Gastroesophageal sphincter (tissue), 4 donors: ENCODE results near the gene TTC21A. TPM values are rescaled to one million over a fixed set of nuclear protein-coding genes. Genes with fewer than 3 reads are reported as not detected.
"Not testable (repeated sequence)": the region's sequence is repeated elsewhere in the genome, so short reads cannot be mapped to it uniquely, and the experiment has no call there.

Experiments used
- ATAC-seq: fragments of 150-250 bp; one replicate; pipeline ENCODE4 v1.9.1; 2016; ENCODE audit warnings: mild to moderate bottlenecking, moderate library complexity
- H3K27ac ChIP-seq, 4 donors: fragments of 200-600 bp; sonication (generic) in 3 of 4; 1 replicate in 3 of 4; 2 replicates in 1 of 4; pipeline ENCODE4 v1.5.1; 2016 to 2019
- H3K27me3 ChIP-seq: fragments of 200-600 bp; sonication (generic); one replicate; pipeline ENCODE4 v1.5.1; 2019
- H3K36me3 ChIP-seq, 2 donors: fragments of 200-600 bp; sonication (generic); one replicate each; pipeline ENCODE4 v1.5.1; 2019; ENCODE audit warnings: control low read depth in 1 of 2
- H3K4me1 ChIP-seq, 3 donors: fragments of 200-600 bp; sonication (generic); 1 replicate in 2 of 3; 2 replicates in 1 of 3; pipeline ENCODE4 v1.5.1; 2016 to 2019; ENCODE audit warnings: control low read depth in 2 of 3
- H3K4me3 ChIP-seq, 2 donors: fragments of 200-600 bp; sonication (generic); one replicate each; pipeline ENCODE4 v1.5.1; 2019; ENCODE audit warnings: mild to moderate bottlenecking in 1 of 2, moderate library complexity in 1 of 2
- H3K9me3 ChIP-seq, 3 donors: fragments of 200-600 bp; sonication (generic); one replicate each; pipeline ENCODE4 v1.5.1; 2017 to 2019; ENCODE audit warnings: control low read depth in 2 of 3
- CTCF ChIP-seq, 4 experiments: fragments of 200-600 bp in 2 of 4; fragments of 450-650 bp in 2 of 4; sonication (generic) in 1 of 4; IDR thresholded peaks; one replicate each; pipeline ENCODE4 v1.5.1; 2017 to 2019; ENCODE audit warnings: antibody characterized with exemption in 4 of 4, mild to moderate bottlenecking in 2 of 4, moderate library complexity in 2 of 4
- EP300 ChIP-seq: sonication (generic); formaldehyde crosslinking; IDR thresholded peaks from one replicate; pipeline ENCODE4 v1.6.1; 2017; ENCODE audit warnings: antibody characterized with exemption, mild to moderate bottlenecking
- POLR2A ChIP-seq, 2 donors: fragments of 450-650 bp; IDR thresholded peaks; one replicate each; pipeline ENCODE4 v1.6.1; 2017; ENCODE audit warnings: antibody characterized with exemption in 2 of 2, mild to moderate bottlenecking in 2 of 2, moderate library complexity in 1 of 2
- POLR2AphosphoS5 ChIP-seq: sonication (generic); formaldehyde crosslinking; IDR thresholded peaks from one replicate; pipeline ENCODE4 v1.6.1; 2017; ENCODE audit warnings: antibody characterized with exemption
- WGBS, 2 donors: methylation state at CpG; one replicate each; pipeline ENCODE4 v1.1.5; 2018; ENCODE audit warnings: low coverage in 1 of 2; 5-methylcytosine and 5-hydroxymethylcytosine counted together
- total RNA-seq, 4 donors: library from RNA; depleted of rRNA; stranded (reverse); fragments of >200 nt; gene quantifications; one replicate each; pipeline ENCODE4 v1.1.0, GENCODE V29; 2016

TTC21A gene
- total RNA-seq = 1 to 10 TPM in 3 of 4 donors, under 1 TPM in 1; 0.54 to 8.5 (median 5.0) TPM

- no peaks in the 10 kb centered on the region for H3K27me3 ChIP-seq
- no peaks in the 10 kb centered on the region for H3K9me3 ChIP-seq
- WGBS, 2 donors = 0 to 1% methylated on average over 19 to 28 of the region's 74 CpGs
- peak within 1 kb of the TSS; percentile 53 to 99 for H3K4me3 ChIP-seq
- H3K36me3 ChIP-seq = peaks cover 0 to 28% of the 10 kb centered on the region in 2 donors
- peak; percentile 93 for ATAC-seq
- peak within 1 kb of the TSS; percentile 82 to 99 (median 98) for H3K27ac ChIP-seq
- peak in 1 of 4 experiments; percentile 3 for TF ChIP-seq CTCF (IDR thresholded peaks at IDR 0.05)
- TF ChIP-seq EP300 = no peak
- TF ChIP-seq POLR2AphosphoS5 = peak; percentile 87
- peak; percentile 80 to 83 for TF ChIP-seq POLR2A (IDR thresholded peaks at IDR 0.05)
- H3K4me1 ChIP-seq = peaks cover 0 to 56% (median 26%) of the 10 kb centered on the region in 3 donors
These were observed at the start of gene TTC21A, which contains the start of gene GORASP1 for GRCh38 chr3:39107388-39108199. Gene TTC21A (plus strand): TSS chr3:39107680. CDS start chr3:39107838, 158 bp downstream. Gene GORASP1 (minus strand): TSS chr3:39107627. CDS start chr3:39107541, 86 bp downstream.

GRCh38 chr3:39061228-39061627 lies 46.3 kb upstream of the TTC21A start:
- H3K27ac ChIP-seq, H3K9me3 ChIP-seq, H3K27me3 ChIP-seq, H3K4me3 ChIP-seq, H3K4me1 ChIP-seq, ATAC-seq: not testable (repeated sequence)
- 75 to 80% methylated on average over 1 to 2 of the region's 2 CpGs for WGBS, 2 donors
- H3K36me3 ChIP-seq = peaks cover 0 to 24% of the 10 kb centered on the region in 2 donors

GRCh38 chr3:39062180-39062579 lies 45.3 kb upstream of the TTC21A start:
- Histone ChIP-seq H3K27me3 (no peaks in the 10 kb centered on the region), H3K9me3 (no peaks in the 10 kb centered on the region), H3K4me3 (no peak overlapping the region), H3K27ac (no peak overlapping the region), H3K36me3 (peaks cover 1 to 33% of the 10 kb centered on the region in 2 donors), H3K4me1 (peaks cover 0 to 5% (median 0%) of the 10 kb centered on the region in 3 donors)
- no peak for ATAC-seq
- 33 to 50% methylated on average over 1 of the region's 1 CpG for WGBS, 2 donors
- no peak for TF ChIP-seq POLR2AphosphoS5
- no peak for TF ChIP-seq EP300
- no peak for TF ChIP-seq POLR2A (IDR thresholded peaks at IDR 0.05)
- no peak for TF ChIP-seq CTCF (IDR thresholded peaks at IDR 0.05)

- ATAC-seq = no peak
- H3K27ac ChIP-seq = no peak overlapping the region
- WGBS, 2 donors = 84 to 94% methylated on average over 3 of the region's 3 CpGs
These were observed 44.3 kb upstream of the TTC21A start for GRCh38 chr3:39063143-39063542.

GRCh38 chr3:39064646-39065045 lies 42.8 kb upstream of the TTC21A start:
- Histone ChIP-seq H3K27me3 (no peaks in the 10 kb centered on the region), H3K9me3 (no peaks in the 10 kb centered on the region), H3K27ac (no peak overlapping the region), H3K4me3 (no peak overlapping the region), H3K4me1 (peaks cover 0 to 5% (median 0%) of the 10 kb centered on the region in 3 donors), H3K36me3 (peaks cover 5 to 58% of the 10 kb centered on the region in 2 donors)
- TF ChIP-seq POLR2A (IDR thresholded peaks at IDR 0.05) = no peak
- no peak for TF ChIP-seq POLR2AphosphoS5
- no peak for TF ChIP-seq CTCF (IDR thresholded peaks at IDR 0.05)
- no peak for TF ChIP-seq EP300
- no peak for ATAC-seq
- WGBS, 2 donors = 80 to 86% methylated on average over 1 of the region's 1 CpG

More at GRCh38 chr3:39063143-39063542, 44.3 kb upstream of the TTC21A start:
- H3K4me3 ChIP-seq = no peak overlapping the region
- H3K4me1 ChIP-seq = peaks cover 0 to 5% (median 0%) of the 10 kb centered on the region in 3 donors
- H3K36me3 ChIP-seq = peaks cover 5 to 43% of the 10 kb centered on the region in 2 donors
- H3K27me3 ChIP-seq = no peaks in the 10 kb centered on the region
- H3K9me3 ChIP-seq = no peaks in the 10 kb centered on the region
- TF ChIP-seq POLR2A (IDR thresholded peaks at IDR 0.05) (no peak), CTCF (IDR thresholded peaks at IDR 0.05) (no peak), POLR2AphosphoS5 (no peak), EP300 (no peak)
